Neural progenitor cell (in vitro differentiated cells): ENCODE measurements around the gene P3H1. TPM values are rescaled to one million over a fixed set of nuclear protein-coding genes. Genes with fewer than 3 reads are reported as not detected.

Source experiments
- DNase-seq: peaks from one replicate; pipeline ENCODE4 v3.0.0-alpha.2; 2016; ENCODE audit warnings: low spot score
- H2AFZ ChIP-seq: fragments of 200-600 bp; sonication (generic); replicated peaks from 2 replicates; pipeline ENCODE4 v1.6.1; 2016; ENCODE audit warnings: antibody characterized with exemption
- H3F3A ChIP-seq: fragments of 200-600 bp; sonication (generic); 2 replicates; pipeline ENCODE4 v1.6.1; 2016; ENCODE audit warnings: antibody characterized with exemption, low read depth
- H3K27ac ChIP-seq: fragments of 200-600 bp; sonication (generic); 2 replicates; pipeline ENCODE4 v1.5.1; 2016; ENCODE audit warnings: mild to moderate bottlenecking
- H3K27me3 ChIP-seq: fragments of 200-600 bp; sonication (generic); 2 replicates; pipeline ENCODE4 v1.6.1; 2016; ENCODE audit warnings: mild to moderate bottlenecking, moderate library complexity
- H3K36me3 ChIP-seq: fragments of 200-600 bp; sonication (generic); 2 replicates; pipeline ENCODE4 v1.5.1; 2016
- H3K4me1 ChIP-seq: fragments of 200-600 bp; sonication (generic); 2 replicates; pipeline ENCODE4 v1.6.1; 2016; ENCODE audit warnings: mixed run types
- H3K4me2 ChIP-seq: fragments of 200-600 bp; sonication (generic); 2 replicates; pipeline ENCODE4 v1.6.1; 2016
- H3K4me3 ChIP-seq: fragments of 200-600 bp; sonication (generic); 2 replicates; pipeline ENCODE4 v1.5.1; 2016
- H3K79me2 ChIP-seq: fragments of 200-600 bp; sonication (generic); 2 replicates; pipeline ENCODE4 v1.6.1; 2016; ENCODE audit warnings: low read depth
- H3K9ac ChIP-seq: fragments of 200-600 bp; sonication (generic); 2 replicates; pipeline ENCODE4 v1.6.1; 2016
- H3K9me3 ChIP-seq: fragments of 200-600 bp; sonication (generic); 2 replicates; pipeline ENCODE4 v1.5.1; 2016; ENCODE audit warnings: low read depth
- H4K20me1 ChIP-seq: fragments of 200-600 bp; sonication (generic); 2 replicates; pipeline ENCODE4 v1.6.1; 2016; ENCODE audit warnings: low read depth
- H3K27ac Mint-ChIP-seq: 3 replicates; pipeline ENCODE4 v1.8.0; 2021; ENCODE audit warnings: mixed read lengths
- H3K27me3 Mint-ChIP-seq: 2 replicates; pipeline ENCODE4 v1.8.0; 2022; ENCODE audit warnings: low read depth, mild to moderate bottlenecking, inconsistent platforms, moderate library complexity, mixed read lengths; ENCODE audit not compliant: insufficient read depth
- H3K36me3 Mint-ChIP-seq: 3 replicates; pipeline ENCODE4 v1.8.0; 2021; ENCODE audit warnings: mixed read lengths
- H3K4me1 Mint-ChIP-seq: 3 replicates; pipeline ENCODE4 v1.8.0; 2021; ENCODE audit warnings: mixed read lengths
- H3K4me3 Mint-ChIP-seq: 3 replicates; pipeline ENCODE4 v1.8.0; 2021; ENCODE audit warnings: mild to moderate bottlenecking, moderate library complexity, mixed read lengths
- H3K9me3 Mint-ChIP-seq: 3 replicates; pipeline ENCODE4 v1.8.0; 2020; ENCODE audit warnings: mixed read lengths
- EZH2 ChIP-seq: fragments of 200-600 bp; sonication (generic); IDR thresholded peaks from 2 replicates; pipeline ENCODE4 v1.6.1; 2017; ENCODE audit warnings: antibody characterized with exemption, mild to moderate bottlenecking, moderate library complexity
- EZH2phosphoT487 ChIP-seq: fragments of 200-600 bp; sonication (generic); IDR thresholded peaks from 2 replicates; pipeline ENCODE4 v1.6.1; 2017; ENCODE audit warnings: antibody characterized with exemption
- total RNA-seq: library from RNA; depleted of rRNA; stranded (reverse); fragments of >200 nt; gene quantifications from 2 replicates; pipeline ENCODE4 v1.2.3, GENCODE V29; 2015; ENCODE audit warnings: low replicate concordance
- TF ChIP-seq, protein P1 (sequence below): fragments of 200-600 bp; sonication (generic); IDR thresholded peaks from 2 replicates; pipeline ENCODE4 v1.5.1; 2017; ENCODE audit warnings: antibody characterized with exemption, mild to moderate bottlenecking

Gene P3H1
- total RNA-seq, 1 donor from 2014 or later: 54.9 TPM

DNA sequence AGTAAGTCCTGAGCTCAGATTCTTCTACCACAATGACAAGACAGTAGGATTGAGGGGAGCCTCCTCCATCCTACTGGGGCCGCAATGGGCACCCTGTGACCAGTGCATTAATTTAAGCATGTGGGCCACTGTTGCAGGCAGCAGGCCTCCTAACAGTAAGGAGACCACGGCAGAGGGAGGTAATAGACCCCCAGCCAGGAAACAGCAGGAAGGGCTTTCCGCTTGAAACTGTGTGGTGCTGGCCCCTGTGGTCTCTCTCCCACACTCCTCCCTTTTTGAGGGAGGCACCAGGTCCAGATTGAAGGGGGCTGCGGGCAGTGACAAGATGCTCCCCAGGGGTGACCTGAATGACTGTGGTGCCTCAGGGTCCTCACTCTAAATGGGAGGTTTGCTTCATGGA, 25.1 kb downstream of the P3H1 start:
- no peaks in the 10 kb centered on the region for H3K79me2 ChIP-seq
- H3K4me3 ChIP-seq: no peak overlapping the region
- TF ChIP-seq EZH2phosphoT487: no peak
- TF ChIP-seq EZH2: no peak
- TF ChIP-seq, protein P1, sequence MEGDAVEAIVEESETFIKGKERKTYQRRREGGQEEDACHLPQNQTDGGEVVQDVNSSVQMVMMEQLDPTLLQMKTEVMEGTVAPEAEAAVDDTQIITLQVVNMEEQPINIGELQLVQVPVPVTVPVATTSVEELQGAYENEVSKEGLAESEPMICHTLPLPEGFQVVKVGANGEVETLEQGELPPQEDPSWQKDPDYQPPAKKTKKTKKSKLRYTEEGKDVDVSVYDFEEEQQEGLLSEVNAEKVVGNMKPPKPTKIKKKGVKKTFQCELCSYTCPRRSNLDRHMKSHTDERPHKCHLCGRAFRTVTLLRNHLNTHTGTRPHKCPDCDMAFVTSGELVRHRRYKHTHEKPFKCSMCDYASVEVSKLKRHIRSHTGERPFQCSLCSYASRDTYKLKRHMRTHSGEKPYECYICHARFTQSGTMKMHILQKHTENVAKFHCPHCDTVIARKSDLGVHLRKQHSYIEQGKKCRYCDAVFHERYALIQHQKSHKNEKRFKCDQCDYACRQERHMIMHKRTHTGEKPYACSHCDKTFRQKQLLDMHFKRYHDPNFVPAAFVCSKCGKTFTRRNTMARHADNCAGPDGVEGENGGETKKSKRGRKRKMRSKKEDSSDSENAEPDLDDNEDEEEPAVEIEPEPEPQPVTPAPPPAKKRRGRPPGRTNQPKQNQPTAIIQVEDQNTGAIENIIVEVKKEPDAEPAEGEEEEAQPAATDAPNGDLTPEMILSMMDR: no peak
- H3F3A ChIP-seq: peaks cover 23% of the 10 kb centered on the region
- Mint-ChIP-seq H3K9me3 (peaks cover 3% of the 10 kb centered on the region), H3K27ac (peak overlapping the region; percentile 89), H3K27me3 (peaks cover 13% of the 10 kb centered on the region), H3K36me3 (peaks cover 12% of the 10 kb centered on the region), H3K4me3 (no peak overlapping the region), H3K4me1 (peaks cover 38% of the 10 kb centered on the region)
- no peak overlapping the region for H2AFZ ChIP-seq
- H3K27ac ChIP-seq: no peak overlapping the region
- H3K27me3 ChIP-seq: no peaks in the 10 kb centered on the region
- H3K4me1 ChIP-seq: peaks cover 21% of the 10 kb centered on the region
- no peaks in the 10 kb centered on the region for H3K36me3 ChIP-seq
- no peaks in the 10 kb centered on the region for H4K20me1 ChIP-seq
- no peak overlapping the region for H3K9ac ChIP-seq
- no peaks in the 10 kb centered on the region for H3K9me3 ChIP-seq
- DNase-seq: no peak
- H3K4me2 ChIP-seq: no peak overlapping the region

DNA sequence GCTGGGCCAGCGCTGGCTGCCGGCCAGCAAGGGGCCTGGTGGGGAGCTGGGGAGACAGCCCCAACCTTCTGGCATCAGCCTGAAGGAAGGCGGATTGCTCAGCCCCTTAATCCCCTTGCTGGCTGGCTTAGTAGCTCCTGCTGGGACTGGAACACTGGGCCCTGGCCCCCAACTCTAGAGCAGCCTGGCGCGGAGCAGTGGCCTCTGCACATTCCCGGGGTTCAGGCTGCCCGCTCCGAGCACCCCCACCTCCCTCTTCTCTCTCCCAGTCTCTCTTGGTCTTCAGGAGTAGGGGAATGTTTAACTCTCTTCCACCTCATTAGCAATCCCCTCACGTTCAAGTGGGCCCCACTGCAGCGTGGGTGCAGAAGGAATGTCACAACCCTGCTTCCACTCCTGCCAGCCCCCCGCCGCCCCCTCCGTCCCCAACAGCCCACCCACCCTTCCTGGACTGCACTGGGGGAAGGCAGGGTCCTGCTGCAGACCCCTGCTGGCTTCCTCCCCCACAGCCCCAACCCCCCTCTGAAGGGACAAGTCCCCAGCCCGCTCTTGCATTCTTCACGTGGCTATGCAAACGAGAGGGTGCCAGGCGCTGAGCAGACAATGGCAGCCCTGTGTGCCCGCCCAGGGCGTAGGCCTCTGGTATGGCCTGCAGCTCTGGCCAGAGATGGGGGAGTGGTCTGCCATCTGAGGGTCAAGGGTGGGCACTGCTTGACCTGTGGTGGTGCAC, 25.8 kb downstream of the P3H1 start:
- no peak overlapping the region for H3K4me3 ChIP-seq
- no peaks in the 10 kb centered on the region for H4K20me1 ChIP-seq
- H3F3A ChIP-seq: peaks cover 23% of the 10 kb centered on the region
- Mint-ChIP-seq H3K27ac (peak overlapping the region; percentile 67), H3K36me3 (peaks cover 10% of the 10 kb centered on the region), H3K9me3 (peaks cover 3% of the 10 kb centered on the region), H3K4me3 (no peak overlapping the region), H3K4me1 (peaks cover 38% of the 10 kb centered on the region), H3K27me3 (peaks cover 14% of the 10 kb centered on the region)
- no peak for TF ChIP-seq EZH2phosphoT487
- TF ChIP-seq, protein P1: no peak
- TF ChIP-seq EZH2: no peak
- peaks cover 21% of the 10 kb centered on the region for H3K4me1 ChIP-seq
- no peaks in the 10 kb centered on the region for H3K27me3 ChIP-seq
- H3K36me3 ChIP-seq: no peaks in the 10 kb centered on the region
- peak overlapping the region; percentile 67 for H3K4me2 ChIP-seq
- H3K27ac ChIP-seq: no peak overlapping the region
- H3K9ac ChIP-seq: no peak overlapping the region
- peak; percentile 69 for DNase-seq
- no peak overlapping the region for H2AFZ ChIP-seq
- no peaks in the 10 kb centered on the region for H3K9me3 ChIP-seq
- H3K79me2 ChIP-seq: no peaks in the 10 kb centered on the region

DNA sequence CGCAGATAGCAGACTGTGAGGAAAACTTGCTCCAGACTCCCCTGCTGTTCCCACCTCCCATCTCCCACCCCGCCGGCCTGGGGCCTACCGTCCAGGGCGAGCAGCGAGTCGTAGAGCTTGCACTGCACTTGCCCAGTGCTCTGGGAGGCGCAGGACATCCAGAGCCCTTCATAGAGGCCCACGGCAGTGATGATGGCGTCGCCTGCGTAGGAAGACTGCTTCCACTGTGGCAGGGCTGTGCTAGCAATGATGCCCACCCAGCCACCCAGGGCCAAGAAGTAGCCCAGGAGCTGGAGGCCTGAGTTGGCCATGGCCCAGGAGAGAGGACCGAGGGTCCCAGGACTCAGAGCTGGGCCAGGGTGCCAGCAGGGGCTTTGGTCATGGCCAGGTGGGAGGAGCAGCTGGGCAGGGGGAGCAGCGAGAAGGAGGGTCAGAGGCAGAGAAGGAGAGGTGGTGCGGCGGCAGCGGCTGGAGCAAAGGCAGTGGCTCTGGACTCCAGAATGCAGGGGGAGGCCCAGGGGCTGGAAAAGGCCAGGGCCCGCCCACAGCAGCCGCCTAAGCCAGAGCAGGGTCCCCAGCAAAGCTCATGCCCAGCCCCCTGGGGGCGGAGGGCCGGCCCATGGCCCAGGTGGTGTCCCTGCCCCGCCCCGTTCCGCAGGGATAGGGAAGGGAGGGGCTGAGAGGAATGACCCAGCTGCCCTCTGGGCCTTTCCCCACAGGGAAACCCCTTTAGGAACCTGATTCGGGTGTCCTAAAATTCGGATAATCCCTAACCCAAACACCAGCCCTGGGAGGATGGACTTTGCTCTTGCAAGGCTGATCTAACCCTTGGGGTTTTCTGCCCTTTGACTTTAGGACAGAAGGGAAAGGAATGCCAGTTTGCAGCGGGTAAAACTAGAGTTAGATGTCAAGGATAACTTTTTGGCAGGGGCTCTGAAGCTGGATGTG, 26.8 kb downstream of the P3H1 start, which contains the start of gene CLDN19:
Gene CLDN19, minus strand, starts transcription at position 484 of the 948 bp plus-strand sequence. Its CDS starts 173 bp downstream, at position 311.
- H3K27me3 ChIP-seq: no peaks in the 10 kb centered on the region
- no peak for TF ChIP-seq EZH2
- TF ChIP-seq, protein P1: no peak
- peak within 1 kb of the TSS; percentile 67 for H3K27ac Mint-ChIP-seq
- H3K36me3 ChIP-seq: no peaks in the 10 kb centered on the region
- H3K79me2 ChIP-seq: no peaks in the 10 kb centered on the region
- H3K27ac ChIP-seq: no peak within 1 kb of the TSS
- H2AFZ ChIP-seq: no peak within 1 kb of the TSS
- H3K4me3 ChIP-seq: peak within 1 kb of the TSS; percentile 16
- H3K4me3 Mint-ChIP-seq: peak within 1 kb of the TSS; percentile 71
- no peaks in the 10 kb centered on the region for H4K20me1 ChIP-seq
- peaks cover 3% of the 10 kb centered on the region for H3K9me3 Mint-ChIP-seq
- peak within 1 kb of the TSS; percentile 67 for H3K4me2 ChIP-seq
- DNase-seq: peak; percentile 90
- no peaks in the 10 kb centered on the region for H3K9me3 ChIP-seq
- peaks cover 14% of the 10 kb centered on the region for H3K27me3 Mint-ChIP-seq
- peaks cover 23% of the 10 kb centered on the region for H3F3A ChIP-seq
- peaks cover under 1% of the 10 kb centered on the region for H3K36me3 Mint-ChIP-seq
- peaks cover 21% of the 10 kb centered on the region for H3K4me1 ChIP-seq
- no peak within 1 kb of the TSS for H3K9ac ChIP-seq
- H3K4me1 Mint-ChIP-seq: peaks cover 38% of the 10 kb centered on the region
